A549 (cell line): ENCODE results near the gene SMARCA5. TPM values are rescaled to one million over a fixed set of nuclear protein-coding genes. Genes with fewer than 3 reads are reported as not detected.

Experiments used
- ATAC-seq, 2 experiments: fragments of 200-7000 bp in 1 of 2; fragments of >200 bp in 1 of 2; cut with Nextera tagmentation in 1 of 2; cut with Tn5 transposase in 1 of 2; 3 replicates each; pipeline versions ENCODE4 v1.8.0 to v1.9.1; 2018 to 2020; ENCODE audit warnings: mild to moderate bottlenecking in 1 of 2, moderate library complexity in 1 of 2
- CTCF ChIA-PET: fragments of 300-600 bp; sonication (Branson Sonifier 250); formaldehyde crosslinking; extraction: SDS; loops from one replicate; lab custom pipeline; 2021; ENCODE audit warnings: antibody characterized with exemption, inconsistent platforms; lab: Yijun Ruan, JAX
- POLR2A ChIA-PET: fragments of 350-600 bp; formaldehyde crosslinking; extraction: SDS; loops from one replicate; lab custom pipeline; 2021; ENCODE audit warnings: antibody characterized with exemption, inconsistent platforms; lab: Yijun Ruan, JAX
- DNase-seq, 2 experiments: peaks; one replicate each; pipeline versions ENCODE4 v3.0.0 to v3.0.0-alpha.2; 2011 to 2016; ENCODE audit warnings: low read depth in 1 of 2, low spot score in 1 of 2
- FAIRE-seq: peaks from 2 replicates; lab custom pipeline; 2011; peaks lifted over from hg19 to GRCh38; lab: Jason Lieb, UNC
- H3K27ac ChIP-seq, 2 experiments: fragments of >200 bp; sonication (Bioruptor Twin); formaldehyde crosslinking; 3 replicates each; pipeline ENCODE4 v1.5.1; 2016 to 2017
- H3K4me1 ChIP-seq: fragments of >200 bp; sonication (Bioruptor Twin); formaldehyde crosslinking; 3 replicates; pipeline ENCODE4 v1.6.1; 2016
- H3K4me2 ChIP-seq: fragments of >200 bp; sonication (Bioruptor Twin); formaldehyde crosslinking; 3 replicates; pipeline ENCODE4 v1.6.1; 2016
- H3K4me3 ChIP-seq: fragments of >200 bp; sonication (Bioruptor Twin); formaldehyde crosslinking; 3 replicates; pipeline ENCODE4 v1.5.1; 2016
- H3K9me3 ChIP-seq: fragments of >200 bp; sonication (Bioruptor Twin); formaldehyde crosslinking; 3 replicates; pipeline ENCODE4 v1.6.1; 2016
- CBX2 ChIP-seq: fragments of 200-600 bp; sonication (generic); IDR thresholded peaks from 2 replicates; pipeline ENCODE4 v1.6.1; 2016; ENCODE audit warnings: low read depth, mild to moderate bottlenecking, borderline replicate concordance
- CHD4 ChIP-seq: fragments of 200-600 bp; sonication (generic); IDR thresholded peaks from 2 replicates; pipeline ENCODE4 v1.6.1; 2016; ENCODE audit warnings: antibody characterized with exemption, mild to moderate bottlenecking, borderline replicate concordance
- EHMT2 ChIP-seq: fragments of 200-600 bp; sonication (generic); IDR thresholded peaks from 2 replicates; pipeline ENCODE4 v1.6.1; 2016; ENCODE audit warnings: antibody characterized with exemption, low read depth, mild to moderate bottlenecking, moderate library complexity
- FOSL2 ChIP-seq, 2 experiments: fragments of 450-650 bp in 1 of 2; fragments of >200 bp in 1 of 2; sonication (Bioruptor Twin) in 1 of 2; formaldehyde crosslinking; IDR thresholded peaks; 2 replicates each; pipeline versions ENCODE4 v1.5.0 to v1.6.1; 2016 to 2020; ENCODE audit warnings: mild to moderate bottlenecking in 1 of 2, moderate library complexity in 1 of 2
- GATA3 ChIP-seq: IDR thresholded peaks from 2 replicates; pipeline ENCODE4 v1.6.1; 2012; ENCODE audit warnings: borderline replicate concordance
- HDAC2 ChIP-seq: fragments of 200-600 bp; sonication (generic); IDR thresholded peaks from 2 replicates; pipeline ENCODE4 v1.6.1; 2016
- JUN ChIP-seq, 2 experiments: fragments of >200 bp; sonication (Bioruptor Twin); formaldehyde crosslinking; IDR thresholded peaks; 2 replicates in 1 of 2; 3 replicates in 1 of 2; pipeline ENCODE4 v1.6.1; 2016 to 2017
- KDM5A ChIP-seq: fragments of 200-600 bp; sonication (generic); IDR thresholded peaks from 2 replicates; pipeline ENCODE4 v1.6.1; 2016; ENCODE audit warnings: antibody characterized with exemption, mild to moderate bottlenecking
- MAZ ChIP-seq: fragments of 150-350 bp; IDR thresholded peaks from 2 replicates; pipeline ENCODE4 v1.6.1; 2014; ENCODE audit warnings: antibody characterized with exemption, low read depth, low read length, borderline replicate concordance
- MYC ChIP-seq: IDR thresholded peaks from 2 replicates; pipeline ENCODE4 v1.6.1; 2012; ENCODE audit warnings: mild to moderate bottlenecking, inconsistent platforms, low read length, improper control_type of control experiment, borderline replicate concordance
- NPAS2 ChIP-seq: fragments of 250-450 bp; sonication (Bioruptor Pico); IDR thresholded peaks from 2 replicates; pipeline ENCODE4 v1.8.0; 2022; ENCODE audit warnings: mild to moderate bottlenecking, moderate library complexity, borderline replicate concordance
- NR3C1 ChIP-seq: fragments of >200 bp; sonication (Bioruptor Twin); formaldehyde crosslinking; IDR thresholded peaks from 3 replicates; pipeline ENCODE4 v1.6.1; 2017
- POLR2A ChIP-seq: IDR thresholded peaks from 2 replicates; pipeline ENCODE4 v1.6.1; 2012; ENCODE audit warnings: mild to moderate bottlenecking, low read length
- POLR2AphosphoS2 ChIP-seq: conservative IDR thresholded peaks from 2 replicates; pipeline ENCODE4 v1.6.1; 2012; ENCODE audit warnings: low read length, improper control_type of control experiment, inconsistent platforms
- RARB ChIP-seq: fragments of 250-450 bp; sonication (Bioruptor Pico); IDR thresholded peaks from 2 replicates; pipeline ENCODE4 v1.8.0; 2021; ENCODE audit warnings: mild to moderate bottlenecking, moderate library complexity
- RFX5 ChIP-seq: fragments of 450-650 bp; IDR thresholded peaks from 2 replicates; pipeline ENCODE4 v1.7.1; 2014; ENCODE audit warnings: antibody characterized with exemption, mild to moderate bottlenecking, moderate library complexity
- TFCP2L1 ChIP-seq: fragments of 250-450 bp; sonication (Bioruptor Pico); IDR thresholded peaks from 2 replicates; pipeline ENCODE4 v1.5.0; 2021; ENCODE audit warnings: mild to moderate bottlenecking
- ZFP36 ChIP-seq: fragments of 450-650 bp; IDR thresholded peaks from 2 replicates; pipeline ENCODE4 v1.6.1; 2014; ENCODE audit warnings: borderline replicate concordance; ENCODE audit not compliant: partially characterized antibody
- ZNF302 ChIP-seq: fragments of 250-450 bp; sonication (Bioruptor Pico); IDR thresholded peaks from 2 replicates; pipeline ENCODE4 v1.9.0; 2021; ENCODE audit warnings: inconsistent platforms, mild to moderate bottlenecking, moderate library complexity
- ZSCAN20 ChIP-seq: fragments of 250-450 bp; sonication (Bioruptor Pico); IDR thresholded peaks from 2 replicates; pipeline ENCODE4 v1.8.0; 2022; ENCODE audit warnings: mild to moderate bottlenecking, moderate library complexity
- WGBS: methylation state at CpG from one replicate; pipeline ENCODE4 v1.1.6; 2017; ENCODE audit errors: missing lambda C conversion rate; 5-methylcytosine and 5-hydroxymethylcytosine counted together
- polyA plus RNA-seq, 4 experiments: library from polyadenylated mRNA; depleted of rRNA in 3 of 4; stranded (reverse); fragments of >200 nt; fragmentation: RNase III in 1 of 4; extraction: RNeasy Plus Mini Kit Qiagen cat#74134 plus additional on column Dnase treatment in 1 of 4; gene quantifications; 2 replicates in 3 of 4; 3 replicates in 1 of 4; pipeline ENCODE4 v1.2.3, GENCODE V29; 2011 to 2017
- TF ChIP-seq, protein P1 (sequence below): fragments of >200 bp; sonication (Bioruptor Twin); formaldehyde crosslinking; IDR thresholded peaks from 3 replicates; pipeline ENCODE4 v1.6.1; 2016
- TF ChIP-seq, protein P2 (sequence below): IDR thresholded peaks from 2 replicates; pipeline ENCODE4 v1.6.1; 2012; ENCODE audit warnings: low read depth, borderline replicate concordance
- TF ChIP-seq, protein P3 (sequence below): fragments of >200 bp; sonication (Bioruptor Twin); formaldehyde crosslinking; IDR thresholded peaks from 3 replicates; pipeline ENCODE4 v1.5.1; 2016

The SMARCA5 gene
- polyA plus RNA-seq, 2 of the 4 experiments (the other 2 are of a cell fraction): 22.2 to 33.4 TPM

DNA sequence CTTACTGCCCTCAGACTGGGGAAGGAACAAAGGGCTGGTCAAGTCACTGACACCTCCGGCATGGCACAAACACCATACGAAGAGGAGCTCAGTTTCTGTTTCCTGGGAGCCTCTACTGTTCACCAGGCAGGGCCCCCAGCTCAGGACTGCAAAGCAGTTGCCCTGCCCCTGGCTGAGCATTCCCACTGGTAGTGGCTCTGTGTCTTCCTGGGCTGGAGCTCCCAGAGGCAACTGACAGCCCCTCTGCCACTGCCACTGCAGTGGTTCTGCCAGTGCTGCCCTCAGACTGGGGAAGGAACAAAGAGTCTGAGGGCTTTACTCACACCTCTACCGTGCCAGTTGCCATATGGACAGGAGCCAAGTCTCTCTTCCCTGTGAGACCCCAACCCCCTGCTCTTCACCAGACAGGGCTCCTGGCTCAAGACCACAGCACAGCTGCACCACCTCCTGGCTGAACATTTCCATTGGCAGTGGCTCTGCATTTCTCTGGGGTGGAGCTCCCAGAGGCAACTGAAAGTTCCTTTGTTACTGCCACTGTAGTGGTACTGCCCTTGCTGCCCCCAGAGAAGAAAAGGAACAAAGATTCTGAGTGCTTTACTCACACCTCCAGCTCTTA, 67.9 kb downstream of the SMARCA5 start (continued):
- TF ChIP-seq RFX5: no peak
- TF ChIP-seq, all 56 proteins: peak for 0

DNA sequence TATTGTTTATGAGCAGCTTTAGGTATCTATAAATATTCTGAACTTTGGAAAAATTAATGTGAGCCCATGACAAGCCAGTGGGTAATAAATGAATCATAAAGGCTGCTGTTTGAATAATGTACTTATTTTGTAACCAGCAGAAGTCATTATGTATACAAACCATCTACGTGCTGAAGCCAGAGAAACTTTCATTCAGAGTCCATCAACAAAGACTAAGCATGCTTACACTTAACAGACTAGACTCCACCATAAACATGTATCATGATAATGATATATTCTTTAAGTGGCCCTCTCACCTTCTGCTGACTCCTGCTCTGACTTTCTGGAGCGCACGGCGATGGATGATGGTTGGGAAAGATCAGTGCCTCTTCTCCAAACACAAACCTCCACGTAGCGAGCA, 72.0 kb downstream of the SMARCA5 start:
- DNase-seq (no peak), ATAC-seq (no peak), FAIRE-seq (no peak)
- 38% methylated on average over 6 of the region's 6 CpGs for WGBS
- TF ChIP-seq MYC (no peak), POLR2A (no peak), HDAC2 (no peak), NR3C1 (no peak), MAZ (no peak), CHD4 (no peak), JUN (IDR thresholded peaks at IDR 0.05) (no peak), EHMT2 (no peak)
- TF ChIP-seq, protein P1, sequence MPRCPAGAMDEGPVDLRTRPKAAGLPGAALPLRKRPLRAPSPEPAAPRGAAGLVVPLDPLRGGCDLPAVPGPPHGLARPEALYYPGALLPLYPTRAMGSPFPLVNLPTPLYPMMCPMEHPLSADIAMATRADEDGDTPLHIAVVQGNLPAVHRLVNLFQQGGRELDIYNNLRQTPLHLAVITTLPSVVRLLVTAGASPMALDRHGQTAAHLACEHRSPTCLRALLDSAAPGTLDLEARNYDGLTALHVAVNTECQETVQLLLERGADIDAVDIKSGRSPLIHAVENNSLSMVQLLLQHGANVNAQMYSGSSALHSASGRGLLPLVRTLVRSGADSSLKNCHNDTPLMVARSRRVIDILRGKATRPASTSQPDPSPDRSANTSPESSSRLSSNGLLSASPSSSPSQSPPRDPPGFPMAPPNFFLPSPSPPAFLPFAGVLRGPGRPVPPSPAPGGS: no peak
- Histone ChIP-seq H3K9me3 (no peaks in the 10 kb centered on the region), H3K27ac (no peak overlapping the region), H3K4me1 (no peaks in the 10 kb centered on the region), H3K4me2 (no peak overlapping the region), H3K4me3 (no peak overlapping the region)
- POLR2A ChIA-PET: no interaction called here
- CTCF ChIA-PET: no interaction called here

DNA sequence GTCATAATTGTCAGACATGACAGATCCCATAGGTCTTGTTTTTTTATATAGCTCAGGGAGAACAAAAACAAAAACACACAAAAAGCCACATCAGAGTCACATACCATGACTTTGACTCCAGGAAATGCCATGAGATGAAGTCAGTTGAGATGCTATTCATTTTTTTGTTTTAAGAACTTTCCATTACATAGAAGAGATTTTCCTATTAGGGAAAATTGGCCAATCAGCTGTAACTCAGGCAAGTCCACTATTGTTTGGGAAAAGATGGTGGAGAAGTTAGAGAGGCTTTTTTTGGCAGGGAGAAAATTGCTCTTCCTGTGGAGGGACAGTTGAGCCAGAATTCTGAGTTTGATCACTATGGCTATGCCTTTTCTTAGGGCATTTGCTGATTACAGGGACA, 72.6 kb downstream of the SMARCA5 start:
- no peak for FAIRE-seq
- DNase-seq: no peak
- TF ChIP-seq CHD4 (no peak), NR3C1 (no peak), CBX2 (no peak), ZNF302 (CRISPR knock-in tag) (no peak), FOSL2 (IDR thresholded peaks at IDR 0.05) (no peak), FOSL2 (CRISPR knock-in tag; IDR thresholded peaks at IDR 0.05) (no peak), RFX5 (no peak), RARB (CRISPR knock-in tag) (no peak), POLR2AphosphoS2 (no peak), ZFP36 (no peak), GATA3 (no peak), KDM5A (no peak), ZSCAN20 (CRISPR knock-in tag) (no peak), NPAS2 (CRISPR knock-in tag) (no peak), TFCP2L1 (no peak)
- TF ChIP-seq, protein P2, sequence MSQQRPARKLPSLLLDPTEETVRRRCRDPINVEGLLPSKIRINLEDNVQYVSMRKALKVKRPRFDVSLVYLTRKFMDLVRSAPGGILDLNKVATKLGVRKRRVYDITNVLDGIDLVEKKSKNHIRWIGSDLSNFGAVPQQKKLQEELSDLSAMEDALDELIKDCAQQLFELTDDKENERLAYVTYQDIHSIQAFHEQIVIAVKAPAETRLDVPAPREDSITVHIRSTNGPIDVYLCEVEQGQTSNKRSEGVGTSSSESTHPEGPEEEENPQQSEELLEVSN: no peak
- TF ChIP-seq, protein P3, sequence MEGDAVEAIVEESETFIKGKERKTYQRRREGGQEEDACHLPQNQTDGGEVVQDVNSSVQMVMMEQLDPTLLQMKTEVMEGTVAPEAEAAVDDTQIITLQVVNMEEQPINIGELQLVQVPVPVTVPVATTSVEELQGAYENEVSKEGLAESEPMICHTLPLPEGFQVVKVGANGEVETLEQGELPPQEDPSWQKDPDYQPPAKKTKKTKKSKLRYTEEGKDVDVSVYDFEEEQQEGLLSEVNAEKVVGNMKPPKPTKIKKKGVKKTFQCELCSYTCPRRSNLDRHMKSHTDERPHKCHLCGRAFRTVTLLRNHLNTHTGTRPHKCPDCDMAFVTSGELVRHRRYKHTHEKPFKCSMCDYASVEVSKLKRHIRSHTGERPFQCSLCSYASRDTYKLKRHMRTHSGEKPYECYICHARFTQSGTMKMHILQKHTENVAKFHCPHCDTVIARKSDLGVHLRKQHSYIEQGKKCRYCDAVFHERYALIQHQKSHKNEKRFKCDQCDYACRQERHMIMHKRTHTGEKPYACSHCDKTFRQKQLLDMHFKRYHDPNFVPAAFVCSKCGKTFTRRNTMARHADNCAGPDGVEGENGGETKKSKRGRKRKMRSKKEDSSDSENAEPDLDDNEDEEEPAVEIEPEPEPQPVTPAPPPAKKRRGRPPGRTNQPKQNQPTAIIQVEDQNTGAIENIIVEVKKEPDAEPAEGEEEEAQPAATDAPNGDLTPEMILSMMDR: no peak
- no peak overlapping the region for H3K4me2 ChIP-seq
- no peaks in the 10 kb centered on the region for H3K4me1 ChIP-seq
- H3K4me3 ChIP-seq: no peak overlapping the region
- CTCF ChIA-PET: no interaction called here
- H3K9me3 ChIP-seq: no peaks in the 10 kb centered on the region
- no peak overlapping the region for H3K27ac ChIP-seq
- ATAC-seq: no peak
- POLR2A ChIA-PET: no interaction called here
